ENCODE results near the gene TBC1D22A.

DNA sequence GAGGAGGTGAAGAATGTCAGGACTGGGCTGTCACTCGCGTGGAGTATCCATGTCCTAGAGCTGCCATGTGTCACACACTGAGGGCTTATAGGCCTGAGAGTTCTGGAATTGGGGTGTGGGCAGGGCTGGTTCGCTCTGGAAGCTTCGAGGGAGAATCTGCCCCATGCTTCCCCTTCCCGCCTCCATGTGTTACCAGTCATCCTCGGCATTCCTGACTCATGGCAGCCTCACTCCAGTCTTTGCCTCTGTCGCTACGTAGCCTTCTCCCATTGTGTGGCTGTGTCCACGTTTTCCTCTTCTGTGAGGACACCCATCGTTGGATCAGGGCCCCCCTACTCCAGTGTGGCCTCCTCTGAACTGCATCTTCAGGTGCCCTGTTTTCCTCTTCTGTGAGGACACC, 301.2 kb downstream of the TBC1D22A start:
- TF ChIP-seq, protein P1, sequence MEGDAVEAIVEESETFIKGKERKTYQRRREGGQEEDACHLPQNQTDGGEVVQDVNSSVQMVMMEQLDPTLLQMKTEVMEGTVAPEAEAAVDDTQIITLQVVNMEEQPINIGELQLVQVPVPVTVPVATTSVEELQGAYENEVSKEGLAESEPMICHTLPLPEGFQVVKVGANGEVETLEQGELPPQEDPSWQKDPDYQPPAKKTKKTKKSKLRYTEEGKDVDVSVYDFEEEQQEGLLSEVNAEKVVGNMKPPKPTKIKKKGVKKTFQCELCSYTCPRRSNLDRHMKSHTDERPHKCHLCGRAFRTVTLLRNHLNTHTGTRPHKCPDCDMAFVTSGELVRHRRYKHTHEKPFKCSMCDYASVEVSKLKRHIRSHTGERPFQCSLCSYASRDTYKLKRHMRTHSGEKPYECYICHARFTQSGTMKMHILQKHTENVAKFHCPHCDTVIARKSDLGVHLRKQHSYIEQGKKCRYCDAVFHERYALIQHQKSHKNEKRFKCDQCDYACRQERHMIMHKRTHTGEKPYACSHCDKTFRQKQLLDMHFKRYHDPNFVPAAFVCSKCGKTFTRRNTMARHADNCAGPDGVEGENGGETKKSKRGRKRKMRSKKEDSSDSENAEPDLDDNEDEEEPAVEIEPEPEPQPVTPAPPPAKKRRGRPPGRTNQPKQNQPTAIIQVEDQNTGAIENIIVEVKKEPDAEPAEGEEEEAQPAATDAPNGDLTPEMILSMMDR (conservative IDR thresholded peaks at IDR 0.05; ENCODE audit: low read depth in 2 of 2): no peak
- TF ChIP-seq, protein P2, sequence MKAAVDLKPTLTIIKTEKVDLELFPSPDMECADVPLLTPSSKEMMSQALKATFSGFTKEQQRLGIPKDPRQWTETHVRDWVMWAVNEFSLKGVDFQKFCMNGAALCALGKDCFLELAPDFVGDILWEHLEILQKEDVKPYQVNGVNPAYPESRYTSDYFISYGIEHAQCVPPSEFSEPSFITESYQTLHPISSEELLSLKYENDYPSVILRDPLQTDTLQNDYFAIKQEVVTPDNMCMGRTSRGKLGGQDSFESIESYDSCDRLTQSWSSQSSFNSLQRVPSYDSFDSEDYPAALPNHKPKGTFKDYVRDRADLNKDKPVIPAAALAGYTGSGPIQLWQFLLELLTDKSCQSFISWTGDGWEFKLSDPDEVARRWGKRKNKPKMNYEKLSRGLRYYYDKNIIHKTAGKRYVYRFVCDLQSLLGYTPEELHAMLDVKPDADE (IDR thresholded peaks at IDR 0.05): no peak
- TF ChIP-seq EZH2 (IDR thresholded peaks at IDR 0.05; ENCODE audit: low read depth, unreplicated experiment) (no peak), CREB1 (CRISPR knock-in tag; IDR thresholded peaks at IDR 0.05; ENCODE audit: low read depth) (no peak)
